ENCODE results near the gene RNPC3.
"Not testable (repeated sequence)": the region's sequence is repeated elsewhere in the genome, so short reads cannot be mapped to it uniquely, and the experiment has no call there.

Gene RNPC3

GRCh38 chr1:103525607-103526507 is at the start of gene RNPC3:
Gene RNPC3 (plus strand): TSS chr1:103525699. CDS start chr1:103526071, 372 bp downstream.
- DNase-seq = peak; percentile 93

- DNase-seq = no peak
Measured at GRCh38 chr1:103477101-103477500, 48.4 kb upstream of the RNPC3 start.

- DNase-seq = peak; percentile 21
Measured at GRCh38 chr1:103489935-103490334, 35.6 kb upstream of the RNPC3 start.

GRCh38 chr1:103492003-103492625 is 33.4 kb upstream of the RNPC3 start:
- no peak for DNase-seq

GRCh38 chr1:103496014-103496635 is 29.4 kb upstream of the RNPC3 start:
- DNase-seq = peak; percentile 58

GRCh38 chr1:103497404-103497803 is 28.1 kb upstream of the RNPC3 start:
- no peak for DNase-seq

- no peak for DNase-seq
Measured at GRCh38 chr1:103509250-103509649, 16.2 kb upstream of the RNPC3 start.

GRCh38 chr1:103513711-103514110 is 11.8 kb upstream of the RNPC3 start:
- DNase-seq = no peak

- DNase-seq = peak; percentile 63
Measured at GRCh38 chr1:103514920-103515503, 10.5 kb upstream of the RNPC3 start.

GRCh38 chr1:103516283-103516682 is 9.2 kb upstream of the RNPC3 start:
- DNase-seq = no peak

- peak; percentile 24 for DNase-seq
Measured at GRCh38 chr1:103516693-103517092, 8.8 kb upstream of the RNPC3 start.

- peak; percentile 38 for DNase-seq
Measured at GRCh38 chr1:103517380-103518047, 8.0 kb upstream of the RNPC3 start.

- DNase-seq = no peak
Measured at GRCh38 chr1:103520822-103521221, 4.7 kb upstream of the RNPC3 start.

GRCh38 chr1:103523346-103523745 is 2.2 kb upstream of the RNPC3 start:
- DNase-seq = no peak

GRCh38 chr1:103525114-103525606 is 339 bp upstream of the RNPC3 start:
- peak; percentile 59 for DNase-seq

GRCh38 chr1:103527331-103527730 is 1.8 kb downstream of the RNPC3 start:
- DNase-seq = no peak

- peak; percentile 21 for DNase-seq
Measured at GRCh38 chr1:103529746-103530145, 4.2 kb downstream of the RNPC3 start.

GRCh38 chr1:103538226-103538625 is 12.7 kb downstream of the RNPC3 start:
- DNase-seq = no peak

- DNase-seq = no peak
Measured at GRCh38 chr1:103541431-103541830, 15.9 kb downstream of the RNPC3 start.

- DNase-seq = no peak
Measured at GRCh38 chr1:103546496-103546895, 21.0 kb downstream of the RNPC3 start.

GRCh38 chr1:103547840-103548239 is 22.3 kb downstream of the RNPC3 start:
- no peak for DNase-seq

GRCh38 chr1:103560427-103560826 is 34.9 kb downstream of the RNPC3 start:
- DNase-seq = no peak

GRCh38 chr1:103561124-103561523 is 35.6 kb downstream of the RNPC3 start:
- DNase-seq = not testable (repeated sequence)
